ENCODE data around the gene AHCYL1.

Gene AHCYL1

GRCh38 chr1:109977225-109977624 is 7.3 kb upstream of the AHCYL1 start:
- DNase-seq = no peak

DNA sequence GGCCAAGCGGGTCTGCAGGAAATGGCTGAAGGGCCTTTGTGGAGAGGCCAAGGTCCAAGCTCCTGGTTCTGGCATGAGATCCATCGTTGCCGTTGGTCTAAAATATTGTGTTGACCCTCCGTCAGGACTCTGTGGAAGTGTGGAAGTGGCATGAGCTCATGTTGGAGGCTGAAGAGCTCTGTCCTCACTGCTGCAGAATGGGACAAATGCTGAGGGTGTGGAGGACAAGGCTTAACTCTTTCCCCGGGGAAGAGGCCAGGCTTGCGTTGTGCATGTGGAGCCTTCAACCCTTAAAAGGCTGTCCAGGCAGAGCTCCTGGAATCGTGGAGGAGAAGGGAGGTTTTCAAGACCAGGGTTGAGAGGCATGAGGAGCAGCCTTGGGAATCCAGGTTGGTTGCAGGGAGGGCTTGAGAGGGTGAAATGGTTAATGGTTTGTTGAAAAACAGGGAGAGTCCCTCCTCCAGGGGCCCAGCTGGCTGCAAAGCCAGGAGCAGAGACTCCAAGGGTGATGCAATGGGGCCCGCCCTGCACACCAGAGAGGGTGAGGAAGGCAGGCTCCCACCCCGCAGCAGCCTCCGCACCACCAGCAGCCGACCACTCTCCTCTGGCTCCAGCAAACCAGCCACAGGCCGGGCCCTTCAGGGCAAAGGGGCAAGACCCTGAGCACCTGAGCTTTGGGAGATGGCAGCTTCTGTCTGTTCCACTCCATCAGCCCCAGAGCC is 6.7 kb upstream of the AHCYL1 start:
- no peak for DNase-seq

- no peak for DNase-seq
Observed at GRCh38 chr1:109978761-109979488, 5.6 kb upstream of the AHCYL1 start.

- DNase-seq = no peak
Observed at GRCh38 chr1:109979489-109980091, 5.0 kb upstream of the AHCYL1 start.

DNA sequence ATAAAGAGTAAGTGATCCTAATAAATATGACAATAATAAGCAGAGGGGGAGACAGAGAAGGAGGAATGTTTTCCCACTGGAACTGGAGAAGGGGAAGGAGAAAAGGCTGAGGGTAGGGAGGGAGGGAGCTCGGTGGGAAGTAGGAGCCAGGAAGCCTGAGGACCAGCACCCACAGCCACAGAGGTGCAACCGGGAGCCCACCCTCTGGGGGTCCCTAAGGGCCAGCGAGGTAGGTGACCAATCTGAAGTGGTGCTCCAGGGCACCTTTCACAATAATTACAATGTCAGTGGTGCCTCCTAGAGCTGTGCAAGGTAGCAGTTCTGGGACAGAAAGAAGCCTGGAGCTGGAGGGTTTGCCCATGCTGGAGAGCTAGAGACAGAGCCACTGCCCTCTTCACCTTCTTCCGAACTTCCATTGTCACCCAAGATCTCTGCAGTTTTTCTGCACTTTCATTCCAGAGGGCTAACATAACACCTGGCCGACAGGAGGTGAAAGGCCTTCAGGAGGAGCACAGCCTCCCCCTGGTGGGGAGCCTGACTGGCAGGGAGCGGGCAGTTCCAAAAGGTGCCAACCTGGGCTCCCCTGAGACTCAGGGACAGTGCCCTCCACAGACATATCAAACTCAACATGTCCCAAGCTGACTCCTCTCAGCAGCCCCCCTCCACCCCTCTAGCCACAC is 4.1 kb upstream of the AHCYL1 start:
- peak; percentile 46 for DNase-seq

- no peak for DNase-seq
Observed at GRCh38 chr1:109981004-109981335, 3.6 kb upstream of the AHCYL1 start.

GRCh38 chr1:109983380-109984189 is 980 bp upstream of the AHCYL1 start:
- DNase-seq = no peak

GRCh38 chr1:109984190-109984455 is 442 bp upstream of the AHCYL1 start:
- no peak for DNase-seq

- DNase-seq = no peak
Observed at GRCh38 chr1:109985247-109986053, 885 bp downstream of the AHCYL1 start.

GRCh38 chr1:109986054-109986444 is 1.5 kb downstream of the AHCYL1 start:
- no peak for DNase-seq

DNA sequence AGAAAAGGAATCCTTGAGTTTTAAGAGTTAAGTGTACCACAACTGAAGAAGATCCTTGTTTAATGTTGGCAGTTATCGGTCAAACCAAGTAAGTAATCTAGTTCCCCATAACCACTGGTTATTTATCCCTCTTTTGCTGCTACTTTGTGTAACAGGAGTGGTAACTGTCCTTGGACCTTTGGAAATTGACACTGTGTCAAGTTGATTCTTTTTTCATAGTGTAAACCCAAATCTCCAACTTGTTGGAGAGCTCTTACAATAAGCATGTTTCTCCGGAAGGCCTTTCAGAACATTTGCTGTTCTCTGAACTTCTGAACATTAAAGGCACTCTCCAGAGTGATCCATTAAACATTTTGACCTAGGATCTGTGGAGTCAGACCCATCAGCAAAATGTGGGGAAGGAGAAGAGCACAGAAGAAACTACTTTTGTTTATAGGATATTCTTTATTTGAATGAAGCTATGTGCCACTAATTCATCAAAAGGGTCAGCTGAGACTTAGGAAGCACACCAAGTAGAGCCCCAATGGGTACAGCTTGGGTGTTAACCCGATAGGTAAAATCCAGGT is 3.9 kb downstream of the AHCYL1 start:
- no peak for DNase-seq

DNA sequence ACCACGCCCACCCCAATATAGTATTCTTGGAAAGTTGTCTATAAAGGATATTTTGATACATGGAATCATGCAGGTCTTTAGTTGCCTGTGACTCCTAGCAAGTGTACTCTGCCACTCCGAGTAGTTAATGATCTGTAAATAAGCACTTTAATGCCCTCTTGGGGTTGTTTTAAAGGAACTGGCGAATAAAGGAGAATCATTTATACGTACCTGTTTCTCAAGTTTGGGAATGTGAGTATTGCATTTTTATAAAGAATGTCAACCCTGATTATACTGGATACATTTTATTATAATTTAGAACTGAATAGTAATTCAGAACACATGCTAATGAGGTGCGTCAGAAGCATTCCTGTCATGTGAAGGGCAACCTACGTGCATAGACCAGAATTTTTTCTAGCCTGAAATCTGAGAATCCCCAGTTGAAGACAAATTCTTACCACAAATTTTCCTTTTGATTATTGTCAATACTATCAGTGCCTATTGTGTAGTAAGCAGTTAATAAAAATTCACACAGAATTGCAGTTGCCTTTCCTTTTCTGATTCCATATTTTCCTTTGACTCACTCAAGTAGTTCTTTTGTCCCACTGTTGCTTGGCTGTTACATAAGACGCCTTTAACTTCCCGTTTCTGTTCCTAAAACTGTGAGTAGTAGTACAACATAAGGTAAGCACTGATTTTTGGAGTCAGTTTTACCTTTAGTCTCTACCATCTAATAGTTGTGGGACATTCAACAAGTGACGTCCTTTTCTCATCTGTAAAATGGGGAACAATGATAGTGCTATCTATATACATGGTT is 5.1 kb downstream of the AHCYL1 start:
- DNase-seq = no peak

DNA sequence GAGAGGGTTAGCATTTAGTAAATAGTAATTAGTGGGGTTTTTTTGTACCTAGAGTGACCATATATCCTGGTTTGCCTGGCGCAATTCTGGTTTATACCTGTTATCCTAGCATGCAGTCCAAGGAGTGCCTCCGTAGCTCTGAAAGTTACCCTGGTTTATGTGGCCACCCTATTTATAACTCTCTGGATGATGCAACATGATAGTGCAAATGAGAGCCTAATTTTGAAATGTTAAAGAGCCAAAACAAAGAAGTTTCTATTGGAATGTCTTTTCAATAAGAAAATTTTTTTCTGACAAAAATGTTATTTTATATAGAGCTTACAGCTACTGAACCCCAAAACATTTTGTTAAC is 5.7 kb downstream of the AHCYL1 start:
- DNase-seq = no peak

DNA sequence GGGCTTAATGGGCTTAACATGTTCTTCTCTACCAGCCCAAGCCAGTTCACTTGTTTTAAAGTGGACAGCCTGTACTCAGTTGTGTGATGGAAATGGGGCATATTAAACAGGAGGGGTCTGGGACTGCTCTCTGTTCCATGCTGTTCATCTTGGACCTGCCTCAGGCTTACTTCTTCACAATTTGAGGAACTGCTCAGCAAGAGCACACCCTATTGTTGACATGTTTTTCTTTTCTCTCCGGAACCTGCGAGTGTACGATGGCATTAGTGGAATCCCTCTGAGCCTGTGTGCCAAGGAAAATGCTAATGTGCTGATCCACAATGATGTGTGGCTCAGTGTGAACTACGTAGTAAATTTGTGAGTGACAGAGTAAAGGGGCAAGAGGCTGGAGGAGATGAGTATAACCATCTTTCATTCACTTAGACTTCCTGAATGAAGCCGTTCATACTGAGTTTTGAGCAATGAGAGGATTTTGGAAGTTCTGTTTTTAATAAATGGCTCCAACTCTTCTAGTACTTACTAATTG is 6.9 kb downstream of the AHCYL1 start:
- no peak for DNase-seq

- DNase-seq = no peak
Observed at GRCh38 chr1:109993885-109994284, 9.3 kb downstream of the AHCYL1 start.

DNA sequence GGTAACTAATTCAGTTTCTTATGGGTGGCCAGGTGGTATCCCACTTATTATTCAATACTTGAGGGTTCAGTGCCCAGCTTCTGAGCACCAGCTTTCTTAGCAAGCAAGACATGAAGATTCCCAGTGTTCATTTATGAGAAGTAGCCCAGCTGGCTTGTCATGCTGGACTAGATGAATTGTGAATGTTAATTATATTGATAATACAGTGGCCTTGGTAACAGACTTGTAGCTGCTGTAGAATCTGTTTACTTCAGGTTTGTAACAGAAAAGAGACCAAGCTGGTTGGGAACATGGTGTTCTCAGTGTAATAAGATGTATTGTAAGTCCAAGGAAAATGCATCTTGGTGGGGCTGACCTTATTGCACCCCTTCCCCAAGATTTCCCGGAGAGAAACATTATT is 10.1 kb downstream of the AHCYL1 start:
- DNase-seq = no peak

DNA sequence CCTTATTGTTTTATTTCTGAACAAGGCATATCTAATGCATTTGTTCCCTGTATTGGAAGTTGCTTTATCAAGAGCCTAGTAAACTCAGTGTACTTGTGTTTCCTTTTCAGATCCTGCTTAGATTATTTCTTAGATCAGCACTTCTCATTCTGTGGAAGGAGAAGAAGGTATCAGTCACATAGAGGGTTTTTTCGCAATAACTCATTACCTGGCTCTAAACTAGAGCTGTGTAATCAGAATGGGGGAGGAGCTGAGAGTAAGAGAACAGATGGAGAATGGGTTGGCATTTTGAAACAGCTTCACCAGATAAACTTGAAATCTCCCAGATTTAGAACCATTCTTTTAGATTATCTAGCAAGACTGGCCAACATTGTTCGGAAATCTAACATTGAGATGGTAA is 11.0 kb downstream of the AHCYL1 start:
- no peak for DNase-seq

GRCh38 chr1:109996476-109996875 is 11.9 kb downstream of the AHCYL1 start:
- no peak for DNase-seq

DNA sequence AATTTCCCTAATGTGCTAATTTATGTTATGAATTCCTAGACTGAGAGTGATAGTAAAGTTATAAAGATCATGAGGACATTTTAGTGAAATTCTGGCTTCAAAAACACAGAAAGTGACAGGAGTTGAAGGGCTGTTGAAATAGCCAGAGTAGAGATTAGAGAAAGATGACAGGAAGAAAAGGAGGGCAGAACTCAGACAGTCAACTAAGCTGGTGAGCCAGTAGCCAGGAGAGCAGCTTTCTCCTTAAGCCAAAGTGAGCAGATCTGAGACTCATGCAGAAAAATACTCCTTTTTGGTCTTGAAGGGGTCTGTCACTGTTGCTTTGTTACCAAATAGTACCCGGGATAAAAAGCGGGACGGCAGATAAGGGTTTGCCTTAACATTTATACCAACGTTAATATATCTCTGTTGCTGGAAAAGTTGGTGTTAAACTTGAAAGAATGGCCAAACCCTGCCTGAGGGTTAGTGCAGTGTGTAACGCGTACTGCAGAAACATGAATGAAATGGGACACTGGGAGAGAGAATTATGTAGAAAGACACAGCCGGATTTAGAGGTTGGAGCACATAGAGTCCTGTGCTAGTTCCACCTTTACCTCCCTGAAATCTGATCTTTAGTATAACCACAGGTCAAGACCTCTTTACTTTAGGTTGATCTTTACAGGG is 12.8 kb downstream of the AHCYL1 start:
- no peak for DNase-seq

GRCh38 chr1:109997867-109998229 is 13.3 kb downstream of the AHCYL1 start:
- no peak for DNase-seq
